NCI-H345 treated with DMSO at 0.1 percent for 48 hours (cell line): Measurements from ENCODE around the gene CAMK1D.

Experiments
- DNase-seq: peaks from one replicate; lab custom pipeline; 2025; ENCODE audit not compliant: unreplicated experiment; lab: John Stamatoyannopoulos, UW

Gene CAMK1D

DNA sequence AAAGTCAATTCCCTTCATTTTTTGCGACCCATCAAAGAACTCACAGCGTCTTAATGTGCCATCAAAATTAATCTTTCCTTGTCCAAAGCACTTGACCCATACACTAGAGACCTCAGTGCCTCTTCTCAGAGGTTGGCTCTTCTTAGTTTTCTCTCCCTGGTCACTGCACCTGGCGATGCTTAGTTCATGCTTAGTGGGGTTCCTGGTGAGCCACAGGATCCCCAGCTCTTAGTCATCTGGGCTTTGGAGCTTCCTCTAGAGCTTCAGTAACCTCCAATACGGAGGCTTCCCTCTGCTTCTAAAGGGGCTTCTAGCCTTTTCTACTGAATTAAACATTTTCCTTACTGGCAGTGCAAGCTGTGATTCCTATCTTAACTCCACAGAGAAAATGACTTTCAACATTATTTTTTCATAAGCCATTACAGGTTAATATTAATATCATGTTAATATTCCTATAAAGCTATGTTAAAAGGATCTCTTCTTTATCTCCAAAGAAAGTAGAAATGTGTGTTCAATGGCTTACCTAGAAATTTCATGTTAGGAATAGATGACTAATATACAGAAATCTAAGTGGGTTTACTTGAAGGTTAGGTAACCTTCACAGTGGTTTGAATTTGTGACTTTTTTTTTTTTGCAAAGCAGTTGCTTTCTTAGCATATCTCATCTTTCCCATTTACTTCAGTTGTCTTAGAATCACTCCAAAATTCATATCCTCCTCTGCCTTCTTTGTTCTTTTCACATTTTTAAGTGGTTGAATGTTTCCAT lies 295.2 kb downstream of the CAMK1D start:
- DNase-seq: no peak

DNA sequence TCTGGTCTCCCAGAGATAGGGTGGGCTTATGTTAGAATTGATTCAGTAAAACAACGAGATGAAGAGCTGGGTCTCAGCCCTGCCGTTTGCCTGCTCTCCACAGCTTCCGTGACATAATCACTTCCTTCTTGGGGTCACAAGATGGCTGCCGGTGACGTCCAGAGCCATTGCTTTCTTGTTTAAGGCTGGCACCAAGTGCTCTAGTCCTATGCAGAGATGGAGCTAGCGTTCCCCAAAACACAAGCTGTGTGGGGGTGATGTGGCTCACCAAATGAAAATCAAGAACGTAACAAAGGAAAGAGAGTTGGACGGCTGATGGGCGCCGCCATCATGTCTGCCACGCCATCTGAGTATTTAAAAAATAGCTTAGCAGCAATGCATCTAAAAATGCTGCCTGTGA lies 296.1 kb downstream of the CAMK1D start:
- no peak for DNase-seq

DNA sequence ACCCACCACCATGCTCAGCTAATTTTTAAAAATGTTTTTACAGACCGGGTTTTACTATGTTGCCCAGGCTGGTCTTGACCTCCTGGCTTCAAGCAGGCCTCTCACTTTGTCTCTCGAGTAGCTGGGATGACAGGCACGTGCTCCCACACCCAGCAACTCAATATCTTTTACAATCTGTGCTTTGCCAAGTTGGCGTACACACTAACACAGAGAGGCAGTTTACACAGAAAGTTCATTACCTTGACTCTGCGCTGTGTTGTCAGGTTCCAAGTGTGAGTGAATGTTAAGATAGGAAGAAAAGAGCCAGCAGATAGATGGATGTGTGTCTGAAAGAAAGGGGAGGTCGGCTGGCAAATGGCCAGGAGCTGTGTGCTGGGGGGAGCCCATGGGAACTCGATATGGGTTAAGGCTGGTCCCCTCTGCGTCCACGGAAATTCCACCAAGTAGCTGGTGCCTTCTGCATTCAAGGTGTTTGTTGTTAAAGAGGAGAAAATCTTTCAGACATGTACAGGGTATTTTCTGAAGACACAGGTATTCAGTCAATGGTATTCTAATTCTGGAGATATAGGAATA lies 299.8 kb downstream of the CAMK1D start:
- no peak for DNase-seq

DNA sequence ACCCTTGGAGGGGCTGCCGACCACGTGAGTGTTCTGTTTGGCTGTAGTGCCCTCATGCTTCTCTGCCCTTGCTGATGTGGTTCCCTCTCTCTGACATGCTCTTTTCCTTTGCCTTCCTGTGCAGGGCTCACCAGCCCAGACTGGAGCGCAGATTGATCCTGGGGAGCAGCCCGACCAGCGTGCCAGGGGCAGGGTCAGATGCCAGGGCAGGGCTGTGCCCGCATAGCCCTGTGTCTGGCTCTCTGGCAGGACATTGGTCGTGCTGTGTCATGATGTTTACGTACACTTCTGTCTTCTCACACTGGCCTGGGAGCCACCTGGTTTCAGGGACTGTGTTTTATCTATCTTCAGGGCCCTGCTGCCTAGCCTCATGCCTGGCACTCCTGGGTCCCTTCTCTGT lies 300.8 kb downstream of the CAMK1D start:
- no peak for DNase-seq

DNA sequence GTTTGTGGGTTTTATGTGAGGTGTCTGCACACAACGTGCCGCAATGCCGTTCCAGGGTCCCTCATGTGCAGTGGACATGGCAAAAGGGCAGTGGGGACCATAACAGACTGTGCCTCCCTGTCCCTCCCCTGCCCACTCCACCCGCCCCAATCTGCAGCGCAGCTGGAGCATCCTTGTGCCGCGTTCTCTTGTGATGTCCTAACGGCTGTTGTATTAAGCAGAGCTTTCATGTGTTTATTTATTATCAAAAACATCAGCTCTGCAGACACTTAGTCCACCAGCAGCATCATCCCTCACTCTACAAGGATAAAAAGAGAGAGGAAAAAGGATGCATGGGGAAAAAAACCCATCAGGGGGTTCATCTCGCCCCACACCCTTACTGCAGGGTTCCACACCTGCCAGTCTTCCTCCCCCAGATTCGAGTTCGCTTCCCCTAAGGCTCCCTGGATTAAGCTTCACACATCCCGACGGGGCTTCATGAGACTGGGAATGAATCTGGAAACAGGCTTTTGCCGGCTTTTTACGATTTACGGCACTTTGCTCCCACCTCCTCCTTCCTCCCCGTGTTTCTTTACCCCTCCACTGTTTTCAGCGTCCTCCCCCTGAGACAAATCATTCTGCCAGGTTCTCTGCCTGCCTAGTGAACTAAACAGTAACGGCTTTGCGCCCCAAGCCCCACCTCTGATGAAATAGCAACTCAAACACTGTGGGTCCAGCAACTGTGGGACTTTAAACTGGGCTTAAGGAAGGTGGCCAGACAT lies 301.4 kb downstream of the CAMK1D start:
- DNase-seq: no peak

DNA sequence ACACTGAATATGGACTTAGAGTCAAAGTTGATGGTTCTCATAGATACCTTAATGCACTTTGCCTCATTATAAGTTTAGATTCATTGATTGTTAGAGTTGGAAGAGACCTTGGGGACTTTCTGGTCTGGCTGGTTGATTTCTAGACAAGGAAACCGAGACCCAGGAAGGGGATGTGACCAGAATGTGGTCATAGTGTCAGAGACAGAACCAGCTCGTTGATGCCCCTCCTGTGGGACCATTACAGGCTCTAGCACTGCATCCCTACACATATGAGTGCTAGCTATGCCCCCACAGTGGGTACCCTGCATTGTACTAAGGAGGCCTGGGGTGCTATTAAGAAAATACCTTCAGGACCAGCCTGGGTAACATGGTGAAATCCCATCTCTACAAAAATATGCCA lies 306.6 kb downstream of the CAMK1D start:
- no peak for DNase-seq

DNA sequence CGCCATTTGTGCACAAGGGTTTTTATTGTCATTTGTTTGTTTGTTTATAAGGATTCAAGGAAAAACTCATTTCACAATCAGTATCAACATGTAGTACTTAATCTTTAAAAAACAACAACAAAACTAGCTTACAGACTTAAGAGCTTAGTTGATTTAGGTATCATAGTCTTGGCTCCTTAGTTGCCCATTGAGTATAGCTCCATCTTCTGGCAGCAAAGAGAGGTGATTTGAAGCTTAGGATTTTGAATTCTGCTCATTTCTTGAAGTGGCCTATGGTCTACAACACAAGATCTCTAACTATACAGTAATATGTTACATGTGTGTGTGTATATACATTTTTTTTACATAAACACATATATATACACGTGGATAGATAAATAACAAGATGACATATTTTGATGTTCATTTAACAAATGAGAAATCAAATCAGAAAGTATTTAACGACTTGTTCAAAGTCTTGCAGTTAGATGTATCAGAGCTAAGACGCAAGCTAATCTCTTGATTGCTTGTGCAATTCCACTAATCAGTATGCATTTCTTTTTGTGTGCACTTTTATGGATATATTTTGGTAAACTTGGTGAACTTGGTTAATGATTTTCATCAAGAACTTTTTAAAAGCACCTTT lies 307.3 kb downstream of the CAMK1D start:
- peak; percentile 31 for DNase-seq

DNA sequence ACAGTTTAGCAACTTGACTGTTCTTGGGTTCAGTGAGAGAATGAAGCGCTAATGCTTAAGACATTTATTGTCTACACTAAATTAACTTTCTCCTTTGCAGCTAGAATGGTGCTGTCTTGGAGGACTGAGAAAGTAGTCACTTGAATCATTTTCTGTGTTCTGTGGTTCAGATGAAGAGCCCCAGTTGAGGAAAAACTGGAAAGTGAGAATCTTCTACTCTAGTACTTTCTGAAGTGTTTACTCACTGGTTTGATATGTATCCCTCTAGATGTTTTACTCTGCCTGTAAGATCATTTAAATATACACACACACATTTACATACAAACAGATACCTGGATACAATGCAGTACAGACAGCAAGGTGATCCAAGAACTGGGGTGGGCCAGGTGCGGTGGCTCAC lies 308.1 kb downstream of the CAMK1D start:
- DNase-seq: no peak

DNA sequence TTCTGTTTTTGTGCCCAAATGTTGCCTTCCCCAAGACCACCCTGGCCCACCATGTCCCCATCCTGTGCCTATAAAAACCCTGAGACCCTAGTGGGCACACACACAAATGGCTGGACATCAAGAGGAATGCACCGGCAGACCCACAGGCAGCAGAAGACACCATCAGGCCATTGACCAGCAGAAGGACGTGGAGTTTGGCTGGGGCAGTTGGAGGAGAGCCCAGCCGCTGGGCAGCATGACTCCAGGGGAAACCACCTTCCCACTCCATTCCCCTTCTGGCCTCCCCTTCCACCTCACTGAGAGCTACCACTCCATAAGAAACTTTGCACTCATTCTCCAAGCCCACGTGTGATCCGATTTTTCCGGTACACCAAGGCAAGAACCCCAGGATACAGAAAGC lies 309.2 kb downstream of the CAMK1D start:
- no peak for DNase-seq

DNA sequence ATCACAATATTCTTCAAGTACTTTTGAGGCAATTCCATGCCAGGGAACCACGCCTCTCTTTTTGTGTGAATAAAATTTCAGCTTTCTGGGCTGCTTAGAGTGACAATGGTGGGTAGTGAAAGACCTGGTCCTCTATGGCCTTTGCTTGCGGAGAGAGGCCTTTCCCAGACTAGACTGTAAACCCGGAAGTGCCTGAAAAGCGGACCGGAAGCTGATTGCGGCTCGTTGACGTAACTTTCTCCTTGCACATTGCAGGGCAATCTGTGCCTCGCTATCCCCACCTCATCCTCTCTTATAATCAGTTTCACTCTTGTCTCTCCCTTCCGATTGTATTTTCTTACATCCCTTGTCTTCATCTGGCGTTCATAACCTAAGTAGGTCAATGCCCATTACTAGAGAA lies 310.4 kb downstream of the CAMK1D start:
- DNase-seq: no peak

DNA sequence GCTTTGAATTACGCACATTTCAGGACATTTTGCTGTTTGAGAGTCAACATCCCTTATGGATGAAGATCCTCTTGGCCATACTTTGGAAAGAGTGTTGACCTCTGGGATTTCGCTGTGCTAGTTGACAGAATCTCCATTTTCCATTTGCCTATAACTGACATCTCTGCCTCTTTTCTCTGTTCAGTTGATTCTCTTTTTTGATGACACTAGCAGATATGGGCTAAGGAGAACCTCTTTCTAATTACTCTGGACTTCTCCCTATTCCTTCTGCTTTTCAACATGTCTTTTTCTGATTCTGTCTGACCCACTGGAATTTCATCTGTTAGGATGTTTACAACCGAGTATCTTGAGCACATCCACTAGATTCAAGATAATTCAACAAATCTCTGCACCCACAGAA lies 311.5 kb downstream of the CAMK1D start:
- no peak for DNase-seq

DNA sequence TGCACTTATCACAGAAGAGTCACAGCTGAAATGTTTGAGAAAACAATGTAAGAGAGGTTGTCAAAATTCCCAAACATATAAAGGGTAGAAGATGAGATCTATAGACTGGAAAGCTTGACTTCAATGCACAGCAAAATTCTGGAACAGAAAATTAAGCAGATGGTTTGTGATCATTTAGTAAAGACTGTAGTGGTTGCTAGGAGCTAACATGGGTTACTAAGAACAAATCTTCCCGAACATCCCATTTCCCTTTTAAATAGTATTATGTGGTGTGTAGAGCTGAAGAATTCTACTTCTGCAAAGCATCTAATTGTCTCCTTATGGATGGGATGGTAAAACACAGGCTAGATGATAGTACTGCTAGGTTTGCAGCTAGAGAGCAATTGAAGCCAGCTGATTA lies 312.3 kb downstream of the CAMK1D start:
- no peak for DNase-seq

DNA sequence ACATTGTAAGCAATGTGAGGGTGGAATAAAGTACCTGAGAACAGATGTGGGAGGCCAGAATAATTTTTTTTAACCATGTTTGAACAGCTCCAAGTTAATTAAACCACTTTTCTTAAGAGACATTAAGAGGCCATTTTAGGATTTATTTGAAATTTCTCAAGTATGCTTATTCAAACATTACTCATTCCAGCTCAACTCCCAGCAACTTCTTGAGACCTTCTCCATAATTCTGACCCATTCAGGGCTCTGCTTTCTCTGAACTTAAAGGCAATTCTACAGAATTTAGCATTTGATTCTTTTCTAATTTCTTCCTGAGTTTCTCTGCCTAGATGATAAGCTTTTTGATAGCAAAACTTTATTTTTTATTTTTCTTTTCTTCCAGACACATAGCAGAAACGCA lies 314.5 kb downstream of the CAMK1D start:
- no peak for DNase-seq

DNA sequence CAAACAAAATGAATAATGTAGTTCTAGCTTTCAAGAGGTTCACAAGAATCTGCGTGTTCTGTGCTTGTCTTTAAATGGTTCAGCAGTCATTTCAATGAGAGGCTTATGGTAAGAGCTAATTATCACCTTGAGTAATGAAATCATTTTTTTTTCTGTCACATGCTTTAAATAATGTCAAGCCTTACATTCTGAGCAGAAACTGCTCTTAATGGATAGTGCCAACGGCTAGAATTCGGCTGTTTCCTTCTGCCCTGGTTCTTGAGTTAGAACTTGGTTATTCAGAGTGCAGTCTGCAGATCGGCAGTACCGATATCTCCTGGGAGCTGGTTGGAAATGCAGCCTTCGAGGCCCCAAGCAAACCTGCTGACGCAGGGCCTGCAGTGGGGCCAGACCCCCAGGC lies 316.2 kb downstream of the CAMK1D start:
- no peak for DNase-seq

DNA sequence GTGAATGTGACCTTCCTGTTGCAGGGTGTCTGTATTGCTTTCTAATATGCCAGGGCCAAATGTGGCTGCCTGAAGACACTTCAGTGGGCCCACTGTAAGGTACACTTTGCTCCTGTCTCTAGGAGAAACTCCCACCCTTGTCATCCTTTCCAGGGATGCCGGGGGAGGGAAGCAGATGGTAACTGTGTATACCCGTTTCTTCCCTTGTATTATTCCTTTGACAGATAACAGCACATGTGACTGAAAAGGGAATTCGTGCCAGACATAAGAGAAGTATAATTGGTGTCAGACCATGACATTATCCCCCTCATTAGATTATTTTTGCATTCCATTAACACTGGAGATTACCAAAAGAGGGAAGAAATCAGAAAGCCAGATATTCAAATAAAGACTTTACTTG lies 317.7 kb downstream of the CAMK1D start:
- DNase-seq: no peak

DNA sequence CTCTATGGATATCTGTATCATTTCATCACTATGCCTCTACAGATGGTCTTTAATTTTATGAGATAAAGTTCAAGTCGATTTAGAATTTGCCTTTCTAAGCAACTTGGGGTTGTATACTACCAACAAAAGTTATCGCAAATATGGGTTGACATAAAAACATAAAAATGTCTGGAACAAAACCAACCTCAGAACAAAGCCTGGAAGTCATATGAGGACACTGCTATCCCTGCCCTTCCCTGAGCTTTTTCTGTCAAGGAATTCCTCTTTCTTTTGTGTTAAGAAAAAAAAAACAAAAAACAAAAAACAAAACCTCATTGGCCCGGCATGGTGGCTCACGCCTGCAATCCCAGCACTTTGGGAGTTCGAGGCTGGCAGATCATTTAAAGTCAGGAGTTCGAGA lies 319.3 kb downstream of the CAMK1D start:
- no peak for DNase-seq

DNA sequence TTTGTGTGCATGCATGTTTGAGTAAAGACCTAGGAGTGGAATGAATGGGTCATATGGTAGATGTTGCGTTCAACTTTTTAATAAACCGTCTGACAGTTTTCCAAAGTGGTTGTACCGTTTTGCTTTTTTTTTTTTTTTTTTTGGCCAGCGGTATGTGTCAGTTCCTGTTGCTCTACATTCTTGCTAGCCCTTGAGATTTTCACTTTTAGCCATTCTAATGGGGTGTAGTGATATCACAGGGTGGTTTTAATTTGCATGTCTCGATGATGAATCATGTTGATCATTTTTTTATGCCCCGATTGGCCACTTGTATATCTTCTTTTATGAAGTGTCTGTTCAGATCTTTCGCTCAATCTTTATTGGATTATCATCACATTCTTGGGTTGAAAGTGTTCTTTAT lies 320.7 kb downstream of the CAMK1D start:
- no peak for DNase-seq

DNA sequence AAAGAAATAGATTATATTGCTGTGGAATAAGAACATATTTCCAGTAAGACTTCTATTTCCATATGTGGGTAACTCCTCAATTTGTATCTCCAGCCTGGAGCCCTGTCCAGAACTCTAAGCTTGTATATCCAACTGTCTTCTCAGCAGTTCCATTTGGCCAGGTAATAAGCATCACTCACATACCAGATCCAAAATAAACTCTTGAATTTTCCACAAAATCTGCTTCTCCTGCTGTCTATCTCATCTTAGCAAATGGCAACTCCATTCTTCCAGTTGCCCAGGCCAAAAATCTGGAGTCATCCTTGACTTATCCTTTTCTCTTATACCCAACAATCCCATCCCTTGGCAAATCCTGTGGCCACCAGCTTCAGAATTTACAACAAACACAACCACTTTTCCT lies 325.8 kb downstream of the CAMK1D start:
- DNase-seq: no peak

DNA sequence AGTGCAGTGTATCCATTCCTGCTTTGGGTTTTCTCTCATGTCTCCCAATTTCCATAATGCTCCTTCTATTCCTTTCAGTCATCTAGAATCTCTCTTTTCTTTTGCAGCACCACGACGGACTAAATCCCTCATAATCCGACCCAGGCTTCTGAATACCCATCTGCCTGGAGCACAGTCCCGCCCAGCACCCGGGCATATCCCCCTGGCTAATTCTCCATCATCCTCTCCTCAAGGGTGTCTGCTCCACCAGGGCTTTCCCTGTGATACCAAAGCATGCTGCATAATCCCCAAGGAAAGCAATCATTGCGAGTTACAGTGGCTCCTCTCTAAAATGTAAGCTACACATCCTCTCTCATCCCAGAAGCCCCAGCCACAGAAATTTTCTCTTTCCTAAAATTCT lies 330.3 kb downstream of the CAMK1D start:
- DNase-seq: no peak

DNA sequence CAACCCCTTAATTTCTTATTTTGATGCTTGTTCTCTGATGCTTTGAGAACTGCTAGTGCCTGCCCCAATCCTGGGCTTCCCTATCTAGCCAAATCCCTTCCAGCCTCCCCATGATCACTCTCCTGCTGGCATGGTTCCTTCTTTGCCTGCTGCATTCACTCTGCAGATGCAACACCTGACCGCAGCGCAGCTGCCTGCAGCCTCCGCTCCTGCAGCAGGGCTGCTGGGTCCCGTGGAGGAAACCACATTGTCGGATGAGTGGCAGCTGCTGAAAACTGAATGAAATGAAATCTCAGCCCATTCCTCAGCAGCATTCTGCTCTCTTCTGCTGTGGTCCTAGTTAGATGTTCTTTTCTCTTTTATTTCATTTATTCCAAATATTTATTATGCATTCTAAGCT lies 331.9 kb downstream of the CAMK1D start:
- DNase-seq: no peak

DNA sequence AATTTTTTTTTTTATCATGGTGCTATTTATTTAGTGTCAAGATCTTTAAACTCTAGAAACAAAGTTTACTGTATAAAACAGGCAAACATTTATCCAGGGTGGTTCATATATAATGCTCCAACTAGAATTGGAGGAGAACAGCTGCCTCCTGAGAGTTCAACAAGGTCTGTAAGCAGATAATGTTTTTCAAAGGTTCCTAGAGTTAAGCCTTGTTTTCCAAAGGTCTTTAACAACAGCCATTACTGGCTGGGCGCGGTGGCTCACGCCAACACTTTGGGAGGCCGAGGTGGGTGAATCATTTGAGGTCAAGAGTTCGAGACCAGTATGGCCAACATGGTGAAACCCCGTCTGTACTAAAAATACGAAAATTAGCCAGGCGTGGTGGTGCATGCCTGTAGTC lies 335.4 kb downstream of the CAMK1D start:
- no peak for DNase-seq
